A172 (cell line): ENCODE data around the gene CD2. TPM values are rescaled to one million over a fixed set of nuclear protein-coding genes. Genes with fewer than 3 reads are reported as not detected.
"Not testable (repeated sequence)": the region's sequence is repeated elsewhere in the genome, so short reads cannot be mapped to it uniquely, and the experiment has no call there.

Source experiments
- DNase-seq: peaks from one replicate; pipeline ENCODE4 v3.0.0-alpha.2; 2015; ENCODE audit warnings: low spot score
- total RNA-seq: library from RNA; depleted of rRNA; stranded (reverse); fragments of >200 nt; shearing (Covaris generic); gene quantifications from 2 replicates; pipeline ENCODE4 v1.2.3, GENCODE V29; 2014

CD2 gene
- total RNA-seq, 1 experiment from 2014 or later = not detected

DNA sequence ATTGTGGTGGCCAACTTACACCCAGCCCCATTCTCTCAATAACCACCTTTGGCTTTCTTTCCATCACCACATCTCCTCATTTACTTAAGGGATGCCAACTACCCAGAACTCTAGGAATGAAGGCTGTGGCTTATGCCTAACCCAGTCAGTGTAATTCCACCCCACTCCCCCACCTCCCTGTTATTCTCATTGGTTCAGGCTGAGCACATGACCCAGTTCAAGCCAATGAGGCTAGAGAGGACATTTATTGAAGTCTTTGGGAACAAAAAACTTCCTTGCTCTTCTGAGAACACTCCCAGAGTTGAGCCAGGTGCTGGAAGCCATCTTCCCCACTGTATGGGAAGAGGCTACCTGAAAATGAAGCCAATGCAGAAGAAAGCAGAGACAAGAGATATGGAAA is 22.8 kb upstream of the CD2 start:
- no peak for DNase-seq

DNA sequence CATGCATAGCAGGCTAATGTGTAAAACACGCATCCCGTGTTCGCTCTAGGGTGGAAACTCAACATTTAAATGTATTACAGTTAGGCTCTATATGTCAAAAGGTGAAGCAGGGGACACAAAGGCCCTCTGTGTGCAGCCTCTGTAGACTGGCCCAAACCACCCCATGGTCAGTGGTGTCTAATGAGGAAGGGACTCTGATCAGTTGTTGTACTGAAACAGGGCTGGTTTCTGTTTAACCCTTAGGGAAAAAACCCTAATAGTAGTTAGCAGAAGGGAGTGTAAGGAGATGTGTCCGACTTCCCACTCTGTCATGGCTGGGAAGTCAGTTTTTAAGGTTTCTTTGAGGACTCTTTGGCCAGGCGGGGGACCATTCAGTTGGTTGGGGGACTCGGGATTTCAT is 21.5 kb upstream of the CD2 start:
- DNase-seq = no peak

GRCh38 chr1:116733476-116734365 is 20.5 kb upstream of the CD2 start:
- no peak for DNase-seq

DNA sequence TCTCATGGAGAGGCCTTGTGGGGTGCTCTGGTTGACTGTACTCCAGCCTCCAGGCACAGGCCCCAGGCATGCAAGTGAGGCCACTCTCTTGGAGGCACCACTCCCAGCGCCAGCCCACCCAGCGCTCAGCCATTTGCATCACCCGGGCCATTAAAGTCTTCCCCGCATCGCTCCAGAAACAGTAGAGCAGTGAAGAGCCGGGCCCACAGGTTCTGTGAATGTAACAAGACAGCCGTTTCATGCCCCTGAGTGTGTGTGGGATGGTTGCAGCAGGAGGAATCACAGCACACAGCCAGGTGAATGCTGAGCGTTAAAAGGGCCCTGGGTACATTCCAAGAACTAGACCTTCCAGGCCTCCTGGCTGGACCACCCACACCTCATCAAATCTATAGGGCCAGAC is 19.0 kb upstream of the CD2 start:
- DNase-seq = no peak

- peak; percentile 38 for DNase-seq
Observed at GRCh38 chr1:116737020-116737854, 17.0 kb upstream of the CD2 start.

DNA sequence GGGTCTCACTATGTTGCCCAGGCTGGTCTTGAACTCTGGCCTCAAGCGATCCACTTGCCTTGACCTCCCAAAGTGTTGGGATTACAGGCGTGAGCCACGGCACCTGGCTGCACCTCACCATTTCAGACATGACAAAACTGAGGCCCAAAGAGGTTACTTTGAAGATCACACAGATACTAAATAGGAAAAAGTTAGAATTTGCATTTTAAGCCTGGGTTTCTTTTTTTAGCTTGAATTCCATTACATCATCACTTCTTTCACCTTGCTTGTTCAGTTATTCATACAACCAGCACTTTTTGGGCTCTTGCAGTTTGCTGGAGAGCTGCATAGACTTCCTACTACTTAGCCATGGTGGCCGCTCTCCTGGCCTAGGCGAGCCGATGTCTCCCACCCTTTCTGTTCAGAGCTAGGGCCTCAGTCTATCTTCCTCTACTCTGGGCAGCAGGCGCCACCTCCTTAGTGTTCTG is 16.3 kb upstream of the CD2 start:
- no peak for DNase-seq

- no peak for DNase-seq
Observed at GRCh38 chr1:116738673-116739370, 15.4 kb upstream of the CD2 start.

DNA sequence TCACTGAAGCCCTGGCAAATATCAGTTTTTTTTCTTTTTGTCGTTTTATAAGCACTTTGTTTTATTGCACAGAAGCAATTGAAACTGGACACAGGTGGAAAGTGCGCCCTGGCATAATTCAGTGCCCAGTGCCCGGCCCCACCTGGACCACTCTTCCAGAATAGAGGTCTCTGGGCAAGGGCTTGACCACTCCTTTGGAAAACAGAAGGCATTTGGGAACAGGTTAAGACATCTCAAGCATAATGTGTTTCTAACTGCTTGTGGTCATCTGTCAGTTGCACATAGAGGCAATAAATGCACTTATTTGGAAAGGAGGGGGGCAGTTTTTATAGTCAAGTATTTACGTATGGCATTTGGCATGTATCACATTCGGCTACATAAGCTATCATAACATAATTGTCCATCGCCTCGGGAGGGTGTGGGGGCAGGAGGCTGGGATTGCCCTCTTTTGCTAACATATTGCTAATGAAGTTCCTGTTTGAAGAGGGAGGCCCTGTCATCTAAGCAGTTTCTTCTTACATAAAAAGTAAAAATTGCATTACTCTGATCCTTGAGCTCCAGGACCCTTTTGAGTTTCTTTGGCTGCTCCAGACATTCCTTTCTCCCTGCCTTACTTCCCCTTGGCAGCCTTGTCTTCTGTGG is 14.7 kb upstream of the CD2 start:
- DNase-seq = no peak

DNA sequence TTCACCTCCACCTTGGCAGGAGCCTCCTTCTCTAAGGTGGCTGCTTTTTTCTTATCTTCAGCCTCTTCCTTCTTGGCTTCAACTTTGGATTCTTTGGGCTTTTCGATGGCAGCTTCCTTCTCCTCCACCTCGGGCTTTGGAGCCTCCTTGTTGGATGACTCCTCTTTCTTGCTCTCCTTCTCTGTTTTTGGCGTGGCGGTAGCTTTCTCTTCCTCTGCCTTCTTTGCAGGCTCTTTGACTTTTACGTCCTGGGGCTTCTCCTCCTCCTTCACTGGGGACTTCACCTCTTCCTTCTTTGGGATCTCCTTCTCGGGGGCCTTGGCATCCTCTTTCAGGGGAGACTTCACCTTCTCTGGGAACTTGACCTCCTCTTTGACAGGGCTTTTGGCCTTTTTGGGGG is 13.9 kb upstream of the CD2 start:
- DNase-seq = no peak

DNA sequence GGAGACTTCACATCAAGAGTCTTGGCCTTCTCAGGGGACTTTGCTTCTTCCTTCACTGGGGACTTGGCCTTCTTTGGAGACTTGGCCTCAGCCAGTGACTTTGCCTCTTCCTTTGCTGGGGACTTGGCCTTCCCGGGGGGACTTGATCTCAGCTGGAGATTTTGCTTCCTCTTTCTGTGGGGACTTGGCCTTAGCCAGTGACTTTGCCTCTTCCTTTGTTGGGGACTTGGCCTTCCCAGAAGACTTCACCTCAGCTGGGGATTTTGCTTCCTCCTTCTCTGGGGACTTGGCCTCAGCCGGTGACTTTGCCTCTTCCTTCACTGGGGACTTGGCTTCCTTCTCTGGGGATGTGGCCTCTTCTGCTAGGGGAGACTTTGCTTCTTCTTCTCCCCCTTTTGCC is 13.5 kb upstream of the CD2 start:
- DNase-seq = no peak

DNA sequence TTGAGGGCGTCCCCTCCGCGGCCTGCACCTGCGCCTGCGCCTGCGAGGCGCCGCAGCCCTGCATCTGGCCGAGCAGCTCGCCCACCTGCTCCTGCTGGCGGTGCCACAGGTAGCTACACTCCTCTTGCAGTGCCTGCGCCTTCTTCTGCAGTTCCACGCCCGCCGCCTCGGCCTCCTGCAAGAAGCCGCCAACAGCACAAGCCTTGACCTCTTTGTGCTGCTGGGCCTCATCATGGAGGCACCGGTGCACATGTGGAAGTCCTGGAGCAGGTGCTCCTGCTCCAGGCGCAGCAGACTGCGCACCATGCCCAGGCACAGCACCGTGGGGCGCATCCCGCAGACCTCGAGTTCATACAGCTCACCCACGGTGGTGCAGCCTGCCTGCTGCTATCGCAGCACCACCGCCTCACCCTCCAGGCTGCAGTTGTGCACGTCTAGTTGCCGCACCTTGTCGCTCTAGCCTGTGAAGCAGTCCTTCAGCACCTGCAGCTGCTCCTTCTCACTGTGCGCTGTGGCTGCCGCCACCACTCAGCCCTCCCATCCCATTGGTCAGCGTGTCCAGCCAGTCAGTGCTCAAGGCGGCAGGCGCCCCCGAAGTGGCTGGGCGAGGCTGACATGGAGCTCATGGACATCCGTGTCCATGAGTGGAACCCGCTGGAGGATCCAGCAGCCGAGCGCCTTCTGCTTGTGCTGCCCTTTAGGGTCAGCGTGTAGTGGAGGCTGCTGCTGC is 12.2 kb upstream of the CD2 start:
- no peak for DNase-seq

GRCh38 chr1:116743535-116743934 is 10.7 kb upstream of the CD2 start:
- no peak for DNase-seq

DNA sequence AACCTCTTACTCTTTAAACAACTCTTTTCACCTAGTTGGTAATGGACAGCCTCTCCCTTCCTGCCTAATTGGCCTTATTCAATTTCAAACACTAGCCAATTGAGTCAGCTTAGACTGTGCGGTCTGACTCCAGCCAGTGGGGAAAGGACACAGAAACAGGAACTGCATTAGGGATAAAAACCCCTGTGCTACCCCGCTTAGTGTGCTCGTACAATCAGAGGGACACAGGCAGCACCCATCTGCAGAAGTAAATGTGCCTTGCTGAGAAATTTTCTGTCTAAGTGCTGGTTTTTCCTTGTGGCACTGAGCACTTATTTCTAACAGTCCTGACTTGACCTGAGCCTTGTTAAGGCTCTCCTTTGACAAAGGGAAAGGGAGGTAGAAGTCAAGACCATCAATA is 6.0 kb upstream of the CD2 start:
- DNase-seq = no peak

- DNase-seq = no peak
Observed at GRCh38 chr1:116751146-116751545, 3.1 kb upstream of the CD2 start.

- no peak for DNase-seq
Observed at GRCh38 chr1:116751621-116752020, 2.6 kb upstream of the CD2 start.

GRCh38 chr1:116753312-116753711 is 918 bp upstream of the CD2 start:
- DNase-seq = no peak

- no peak for DNase-seq
Observed at GRCh38 chr1:116755066-116755465, 836 bp downstream of the CD2 start.

DNA sequence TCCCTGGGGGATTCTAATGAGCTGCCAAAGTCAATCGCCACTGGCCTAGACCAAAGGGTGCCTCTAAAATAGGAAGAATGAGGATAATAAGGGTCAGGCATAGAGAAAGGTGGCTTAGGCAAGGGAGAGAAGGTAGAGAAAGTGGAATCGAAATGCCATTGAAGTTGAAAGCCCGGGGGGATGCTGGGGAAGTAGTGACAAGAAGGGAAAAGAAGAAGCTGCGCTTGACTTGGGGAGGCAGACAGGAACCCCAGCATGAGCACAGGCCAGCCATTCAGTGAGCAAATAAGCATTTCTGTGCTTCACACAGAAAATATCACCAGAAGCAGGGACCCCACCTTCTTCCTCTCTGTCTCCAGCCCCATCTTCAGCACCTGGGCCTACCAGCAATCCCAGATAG is 1.5 kb downstream of the CD2 start:
- DNase-seq = no peak

GRCh38 chr1:116756092-116756491 is 1.9 kb downstream of the CD2 start:
- not testable (repeated sequence) for DNase-seq

DNA sequence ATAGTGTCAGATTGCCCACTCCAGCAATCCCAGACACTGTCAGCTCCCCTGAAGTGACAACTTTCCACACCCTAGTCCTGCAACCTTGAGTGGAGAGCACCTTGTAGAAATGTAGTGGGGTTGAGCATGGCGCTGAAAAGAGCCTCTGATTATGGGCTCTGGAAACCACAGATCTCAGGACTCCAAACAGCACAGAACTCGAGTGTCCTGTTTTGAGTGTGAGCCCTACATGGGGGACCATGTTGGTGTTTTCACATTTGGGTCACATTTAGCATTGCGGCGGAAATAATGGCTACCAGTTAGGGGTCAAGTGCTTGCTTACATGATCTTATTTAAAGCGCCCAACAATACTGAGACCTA is 4.2 kb downstream of the CD2 start:
- DNase-seq = not testable (repeated sequence)

DNA sequence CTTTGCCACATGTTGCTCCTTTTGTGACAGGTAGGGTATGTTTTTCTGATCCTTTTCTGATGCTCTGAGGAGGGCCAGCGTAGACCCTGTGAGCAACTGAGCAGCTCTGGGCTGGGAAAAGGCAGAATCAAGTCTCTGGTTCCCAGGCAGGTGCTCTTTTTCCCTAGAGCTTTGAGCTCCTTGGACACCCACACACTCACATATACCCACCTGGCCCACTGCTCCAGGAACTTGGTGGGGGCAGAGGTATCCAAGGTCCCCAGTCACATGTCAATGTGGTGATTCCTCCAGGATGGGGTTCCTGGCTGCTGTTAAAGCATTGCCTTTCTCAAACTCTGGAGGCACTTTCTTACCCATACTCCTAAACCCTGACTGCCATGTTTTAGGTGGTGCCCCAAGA is 5.4 kb downstream of the CD2 start:
- no peak for DNase-seq
